DOHH2 (cell line): ENCODE results near the gene GATM.

ENCODE experiments used
- EZH2phosphoT487 ChIP-seq: fragments of 200-600 bp; sonication (generic); IDR thresholded peaks from 2 replicates; pipeline ENCODE4 v1.6.1; 2017; ENCODE audit warnings: borderline replicate concordance, mild to moderate bottlenecking, antibody characterized with exemption, low read length, moderate library complexity, mixed read lengths
- TF ChIP-seq, protein P1 (sequence below): fragments of 200-600 bp; sonication (generic); IDR thresholded peaks from one replicate; pipeline ENCODE4 v1.5.1; 2014; ENCODE audit warnings: antibody characterized with exemption, mild to moderate bottlenecking, low read depth, low read length; ENCODE audit not compliant: poor library complexity, severe bottlenecking

DNA sequence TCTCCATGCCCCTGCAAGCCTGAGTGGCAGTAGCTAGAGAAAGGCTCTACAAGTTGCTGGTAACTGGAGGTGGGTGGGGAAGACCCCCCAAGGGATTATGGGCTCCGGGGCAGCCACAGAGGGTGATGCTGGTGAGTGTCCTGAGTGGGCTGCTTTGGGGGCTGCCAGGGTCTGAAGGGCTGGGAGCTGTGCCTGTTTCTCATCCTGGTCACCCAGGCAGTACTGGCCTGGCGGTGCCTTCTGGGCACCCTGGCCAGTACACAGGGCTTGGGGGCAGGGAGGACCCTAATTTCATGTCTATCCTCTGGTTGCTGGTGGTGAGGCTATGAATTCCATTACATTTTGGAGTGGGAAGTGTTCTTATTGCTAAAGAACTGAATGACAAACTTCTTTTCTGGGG, 46.1 kb upstream of the GATM start:
- TF ChIP-seq, protein P1, sequence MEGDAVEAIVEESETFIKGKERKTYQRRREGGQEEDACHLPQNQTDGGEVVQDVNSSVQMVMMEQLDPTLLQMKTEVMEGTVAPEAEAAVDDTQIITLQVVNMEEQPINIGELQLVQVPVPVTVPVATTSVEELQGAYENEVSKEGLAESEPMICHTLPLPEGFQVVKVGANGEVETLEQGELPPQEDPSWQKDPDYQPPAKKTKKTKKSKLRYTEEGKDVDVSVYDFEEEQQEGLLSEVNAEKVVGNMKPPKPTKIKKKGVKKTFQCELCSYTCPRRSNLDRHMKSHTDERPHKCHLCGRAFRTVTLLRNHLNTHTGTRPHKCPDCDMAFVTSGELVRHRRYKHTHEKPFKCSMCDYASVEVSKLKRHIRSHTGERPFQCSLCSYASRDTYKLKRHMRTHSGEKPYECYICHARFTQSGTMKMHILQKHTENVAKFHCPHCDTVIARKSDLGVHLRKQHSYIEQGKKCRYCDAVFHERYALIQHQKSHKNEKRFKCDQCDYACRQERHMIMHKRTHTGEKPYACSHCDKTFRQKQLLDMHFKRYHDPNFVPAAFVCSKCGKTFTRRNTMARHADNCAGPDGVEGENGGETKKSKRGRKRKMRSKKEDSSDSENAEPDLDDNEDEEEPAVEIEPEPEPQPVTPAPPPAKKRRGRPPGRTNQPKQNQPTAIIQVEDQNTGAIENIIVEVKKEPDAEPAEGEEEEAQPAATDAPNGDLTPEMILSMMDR: no peak
- TF ChIP-seq EZH2phosphoT487: no peak
